ENCODE data around the gene SMYD3. TPM values are rescaled to one million over a fixed set of nuclear protein-coding genes. Genes with fewer than 3 reads are reported as not detected.
"Not testable (repeated sequence)": the region's sequence is repeated elsewhere in the genome, so short reads cannot be mapped to it uniquely, and the experiment has no call there.

The SMYD3 gene
- total and polyA plus RNA-seq, 2 donors (not counting 3 experiments of a cell fraction or from before 2014, with no cell fraction given), result 16.0 to 32.1 TPM

DNA sequence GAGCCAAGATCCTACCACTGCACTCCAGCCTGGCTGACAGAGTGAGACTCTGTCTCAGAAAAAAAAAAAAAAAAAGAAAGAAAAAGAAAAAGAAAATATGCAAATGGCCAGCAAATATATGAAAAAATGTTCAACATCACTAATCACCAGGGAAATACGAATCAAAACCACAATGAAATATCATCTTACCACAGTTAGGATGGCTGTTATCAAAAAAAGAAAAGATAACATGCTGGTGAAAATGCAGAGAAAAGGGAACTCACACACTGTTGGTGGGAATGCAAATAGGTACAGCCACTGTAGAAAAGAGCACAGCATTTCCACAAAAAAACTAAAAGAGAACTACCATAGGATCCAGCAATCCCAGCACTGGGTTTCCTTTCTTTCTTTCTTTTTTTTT is 477.5 kb downstream of the SMYD3 start:
- no peak for TF ChIP-seq EZH2 (IDR thresholded peaks at IDR 0.05; ENCODE audit: borderline replicate concordance, low read depth, low read length, severe bottlenecking)
- no peak for TF ChIP-seq JUN (IDR thresholded peaks at IDR 0.05; ENCODE audit: borderline replicate concordance, insufficient read depth, insufficient read length, low read depth)
- TF ChIP-seq MYC (IDR thresholded peaks at IDR 0.05; ENCODE audit: low read depth, low read length), result no peak
- TF ChIP-seq, protein P1, sequence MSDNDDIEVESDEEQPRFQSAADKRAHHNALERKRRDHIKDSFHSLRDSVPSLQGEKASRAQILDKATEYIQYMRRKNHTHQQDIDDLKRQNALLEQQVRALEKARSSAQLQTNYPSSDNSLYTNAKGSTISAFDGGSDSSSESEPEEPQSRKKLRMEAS (IDR thresholded peaks at IDR 0.05; ENCODE audit: insufficient read depth, insufficient read length), result no peak
- TF ChIP-seq FOS (IDR thresholded peaks at IDR 0.05; ENCODE audit: borderline replicate concordance, insufficient read depth, low read length), result no peak
- TF ChIP-seq GATA2 (IDR thresholded peaks at IDR 0.05; ENCODE audit: insufficient read depth, insufficient read length, low read depth, low read length), result no peak
- TF ChIP-seq, protein P2, sequence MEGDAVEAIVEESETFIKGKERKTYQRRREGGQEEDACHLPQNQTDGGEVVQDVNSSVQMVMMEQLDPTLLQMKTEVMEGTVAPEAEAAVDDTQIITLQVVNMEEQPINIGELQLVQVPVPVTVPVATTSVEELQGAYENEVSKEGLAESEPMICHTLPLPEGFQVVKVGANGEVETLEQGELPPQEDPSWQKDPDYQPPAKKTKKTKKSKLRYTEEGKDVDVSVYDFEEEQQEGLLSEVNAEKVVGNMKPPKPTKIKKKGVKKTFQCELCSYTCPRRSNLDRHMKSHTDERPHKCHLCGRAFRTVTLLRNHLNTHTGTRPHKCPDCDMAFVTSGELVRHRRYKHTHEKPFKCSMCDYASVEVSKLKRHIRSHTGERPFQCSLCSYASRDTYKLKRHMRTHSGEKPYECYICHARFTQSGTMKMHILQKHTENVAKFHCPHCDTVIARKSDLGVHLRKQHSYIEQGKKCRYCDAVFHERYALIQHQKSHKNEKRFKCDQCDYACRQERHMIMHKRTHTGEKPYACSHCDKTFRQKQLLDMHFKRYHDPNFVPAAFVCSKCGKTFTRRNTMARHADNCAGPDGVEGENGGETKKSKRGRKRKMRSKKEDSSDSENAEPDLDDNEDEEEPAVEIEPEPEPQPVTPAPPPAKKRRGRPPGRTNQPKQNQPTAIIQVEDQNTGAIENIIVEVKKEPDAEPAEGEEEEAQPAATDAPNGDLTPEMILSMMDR (IDR thresholded peaks at IDR 0.05; ENCODE audit: extremely low read depth in 1 of 2, insufficient read depth in 1 of 2, low read depth in 1 of 2, low read length in 2 of 2), result no peak
- Histone ChIP-seq H2AFZ (ENCODE audit: low read depth, low read length) (no peak overlapping the region), H3K9ac (replicated peaks; ENCODE audit: extremely low read depth, insufficient read depth, low read length) (no peak overlapping the region), H3K4me2 (ENCODE audit: insufficient read depth, low read length) (no peak overlapping the region), H3K9me3 (replicated peaks; ENCODE audit: control insufficient read depth, insufficient read depth, low read length) (no peaks in the 10 kb centered on the region), H3K36me3 (ENCODE audit: control insufficient read depth in 2 of 2, extremely low read depth in 1 of 2, insufficient read depth in 2 of 2, low read length in 2 of 2) (no peaks in the 10 kb centered on the region), H3K27me3 (ENCODE audit: control insufficient read depth in 2 of 2, insufficient read depth in 2 of 2, low read length in 2 of 2) (no peaks in the 10 kb centered on the region), H3K27ac (ENCODE audit: insufficient read depth, low read depth, low read length) (no peak overlapping the region), H3K79me2 (ENCODE audit: control insufficient read depth, insufficient read depth, low read length) (no peaks in the 10 kb centered on the region), H3K4me1 (ENCODE audit: control insufficient read depth, extremely low read depth, insufficient read depth, low read length) (no peaks in the 10 kb centered on the region), H3K9me1 (replicated peaks; ENCODE audit: control insufficient read depth, extremely low read depth, insufficient read depth, low read length) (no peaks in the 10 kb centered on the region), H4K20me1 (replicated peaks; ENCODE audit: control insufficient read depth, extremely low read depth, insufficient read depth, low read length) (no peaks in the 10 kb centered on the region), H3K4me3 (replicated peaks in 1 of 3; ENCODE audit: insufficient read depth in 1 of 3, low read depth in 1 of 3, low read length in 3 of 3) (no peak overlapping the region)
- DNase-seq (ENCODE audit: low read depth, low spot score) (no peak), FAIRE-seq (no peak)
- ChIA-PET CTCF (no interaction called here), POLR2A (no interaction called here)
- intact Hi-C loops (cut with micrococcal nuclease), result no loop called here
- dilution Hi-C loops (cut with MboI; ENCODE audit: extremely low pct_ligation_motif_present, low sequenced_read_pairs), result no loop called here
- no TSS peak for BruUV-seq (replicated peaks)

DNA sequence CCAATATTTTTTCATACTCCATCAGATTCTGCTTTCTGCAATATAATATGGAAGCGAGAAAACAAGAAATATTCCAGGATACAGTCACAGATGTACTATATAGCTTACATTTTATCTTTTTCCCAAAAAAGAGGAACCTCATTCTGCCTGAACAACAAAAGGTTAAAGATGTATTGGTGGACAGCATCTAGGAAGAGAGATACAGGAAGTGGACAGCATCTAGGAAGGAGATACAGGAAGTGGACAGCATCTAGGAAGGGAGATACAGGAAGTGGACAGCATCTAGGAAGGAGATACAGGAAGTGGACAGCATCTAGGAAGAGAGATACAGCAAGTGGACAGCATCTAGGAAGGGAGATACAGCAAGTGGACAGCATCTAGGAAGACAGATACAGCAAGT is 483.0 kb downstream of the SMYD3 start:
- intact Hi-C loops (cut with micrococcal nuclease); H3K4me3 ChIP-seq (replicated peaks in 1 of 3; ENCODE audit: insufficient read depth in 1 of 3, low read depth in 1 of 3, low read length in 3 of 3); H3K27me3 ChIP-seq (ENCODE audit: control insufficient read depth in 2 of 2, insufficient read depth in 2 of 2, low read length in 2 of 2); H2AFZ ChIP-seq (ENCODE audit: low read depth, low read length); H3K4me1 ChIP-seq (ENCODE audit: control insufficient read depth, extremely low read depth, insufficient read depth, low read length); DNase-seq (ENCODE audit: low read depth, low spot score); H3K9me3 ChIP-seq (replicated peaks; ENCODE audit: control insufficient read depth, insufficient read depth, low read length); H3K36me3 ChIP-seq (ENCODE audit: control insufficient read depth in 2 of 2, extremely low read depth in 1 of 2, insufficient read depth in 2 of 2, low read length in 2 of 2); H3K4me2 ChIP-seq (ENCODE audit: insufficient read depth, low read length); H3K79me2 ChIP-seq (ENCODE audit: control insufficient read depth, insufficient read depth, low read length); H4K20me1 ChIP-seq (replicated peaks; ENCODE audit: control insufficient read depth, extremely low read depth, insufficient read depth, low read length); H3K9ac ChIP-seq (replicated peaks; ENCODE audit: extremely low read depth, insufficient read depth, low read length); POLR2A ChIA-PET; dilution Hi-C loops (cut with MboI; ENCODE audit: extremely low pct_ligation_motif_present, low sequenced_read_pairs); H3K9me1 ChIP-seq (replicated peaks; ENCODE audit: control insufficient read depth, extremely low read depth, insufficient read depth, low read length); H3K27ac ChIP-seq (ENCODE audit: insufficient read depth, low read depth, low read length); FAIRE-seq; BruUV-seq (replicated peaks): not testable (repeated sequence)
- CTCF ChIA-PET, result interaction anchor here (1.1 to 1.3 kb wide), 2 partner anchors 12 to 132 kb away, joined by 3 to 7 read pairs; no protein-coding TSS in a partner anchor
